Gastroesophageal sphincter (tissue), 3 donors: Measurements from ENCODE around the gene MTG1.

ENCODE experiments used
- EP300 ChIP-seq: sonication (generic); formaldehyde crosslinking; IDR thresholded peaks from one replicate; pipeline ENCODE4 v1.6.1; 2017; ENCODE audit warnings: antibody characterized with exemption, mild to moderate bottlenecking
- POLR2A ChIP-seq, 2 donors: fragments of 450-650 bp; IDR thresholded peaks; one replicate each; pipeline ENCODE4 v1.6.1; 2017; ENCODE audit warnings: antibody characterized with exemption in 2 of 2, mild to moderate bottlenecking in 2 of 2, moderate library complexity in 1 of 2
- POLR2AphosphoS5 ChIP-seq: sonication (generic); formaldehyde crosslinking; IDR thresholded peaks from one replicate; pipeline ENCODE4 v1.6.1; 2017; ENCODE audit warnings: antibody characterized with exemption
- TF ChIP-seq, protein P1 (sequence below), 4 experiments: fragments of 200-600 bp in 2 of 4; fragments of 450-650 bp in 2 of 4; sonication (generic) in 1 of 4; IDR thresholded peaks; one replicate each; pipeline ENCODE4 v1.5.1; 2017 to 2019; ENCODE audit warnings: antibody characterized with exemption in 4 of 4, mild to moderate bottlenecking in 2 of 4, moderate library complexity in 2 of 4

DNA sequence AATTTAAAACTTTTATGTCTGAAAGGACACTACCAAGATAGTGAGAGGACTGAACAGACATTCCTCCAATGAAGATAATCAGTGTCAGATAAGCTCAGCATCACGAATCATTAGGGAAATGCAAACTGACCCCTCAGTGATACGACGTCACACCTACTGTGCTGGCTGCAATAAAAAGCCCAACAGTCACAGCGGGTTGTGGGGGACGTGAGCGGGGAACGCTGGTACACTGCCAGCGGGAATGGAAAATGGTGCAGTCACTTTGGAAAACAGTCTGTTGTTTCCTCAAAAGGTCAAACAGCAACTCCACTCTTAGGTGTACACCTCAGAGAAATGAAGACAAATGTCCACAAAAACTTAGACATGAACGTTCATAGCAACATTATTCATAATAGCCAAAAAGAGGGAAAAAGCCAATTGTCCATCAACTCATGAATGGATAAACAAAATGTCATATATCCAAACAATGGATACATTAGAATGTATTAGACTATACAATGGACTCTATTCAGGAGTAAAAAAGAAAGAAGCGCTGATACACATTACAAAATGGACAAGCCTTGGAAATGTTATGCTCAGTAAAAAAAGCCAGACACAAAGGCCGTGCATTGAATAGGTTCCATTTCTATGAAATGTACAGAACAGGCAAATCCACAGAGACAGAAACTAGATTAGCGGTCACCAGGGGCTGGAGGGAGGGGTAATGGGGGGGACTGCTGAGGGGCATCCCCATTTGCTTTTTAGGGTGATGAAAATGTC lies 18.4 kb upstream of the MTG1 start:
- TF ChIP-seq, protein P1, sequence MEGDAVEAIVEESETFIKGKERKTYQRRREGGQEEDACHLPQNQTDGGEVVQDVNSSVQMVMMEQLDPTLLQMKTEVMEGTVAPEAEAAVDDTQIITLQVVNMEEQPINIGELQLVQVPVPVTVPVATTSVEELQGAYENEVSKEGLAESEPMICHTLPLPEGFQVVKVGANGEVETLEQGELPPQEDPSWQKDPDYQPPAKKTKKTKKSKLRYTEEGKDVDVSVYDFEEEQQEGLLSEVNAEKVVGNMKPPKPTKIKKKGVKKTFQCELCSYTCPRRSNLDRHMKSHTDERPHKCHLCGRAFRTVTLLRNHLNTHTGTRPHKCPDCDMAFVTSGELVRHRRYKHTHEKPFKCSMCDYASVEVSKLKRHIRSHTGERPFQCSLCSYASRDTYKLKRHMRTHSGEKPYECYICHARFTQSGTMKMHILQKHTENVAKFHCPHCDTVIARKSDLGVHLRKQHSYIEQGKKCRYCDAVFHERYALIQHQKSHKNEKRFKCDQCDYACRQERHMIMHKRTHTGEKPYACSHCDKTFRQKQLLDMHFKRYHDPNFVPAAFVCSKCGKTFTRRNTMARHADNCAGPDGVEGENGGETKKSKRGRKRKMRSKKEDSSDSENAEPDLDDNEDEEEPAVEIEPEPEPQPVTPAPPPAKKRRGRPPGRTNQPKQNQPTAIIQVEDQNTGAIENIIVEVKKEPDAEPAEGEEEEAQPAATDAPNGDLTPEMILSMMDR (IDR thresholded peaks at IDR 0.05) = no peak
- TF ChIP-seq POLR2AphosphoS5 (no peak), POLR2A (IDR thresholded peaks at IDR 0.05) (no peak), EP300 (no peak)
